ENCODE data around the gene DOCK7.
A peak's percentile ranks its signal among the peaks of the same experiment; 100 is the strongest.
"Not testable (repeated sequence)": the region's sequence is repeated elsewhere in the genome, so short reads cannot be mapped to it uniquely, and the experiment has no call there.

DOCK7 gene, protein sequence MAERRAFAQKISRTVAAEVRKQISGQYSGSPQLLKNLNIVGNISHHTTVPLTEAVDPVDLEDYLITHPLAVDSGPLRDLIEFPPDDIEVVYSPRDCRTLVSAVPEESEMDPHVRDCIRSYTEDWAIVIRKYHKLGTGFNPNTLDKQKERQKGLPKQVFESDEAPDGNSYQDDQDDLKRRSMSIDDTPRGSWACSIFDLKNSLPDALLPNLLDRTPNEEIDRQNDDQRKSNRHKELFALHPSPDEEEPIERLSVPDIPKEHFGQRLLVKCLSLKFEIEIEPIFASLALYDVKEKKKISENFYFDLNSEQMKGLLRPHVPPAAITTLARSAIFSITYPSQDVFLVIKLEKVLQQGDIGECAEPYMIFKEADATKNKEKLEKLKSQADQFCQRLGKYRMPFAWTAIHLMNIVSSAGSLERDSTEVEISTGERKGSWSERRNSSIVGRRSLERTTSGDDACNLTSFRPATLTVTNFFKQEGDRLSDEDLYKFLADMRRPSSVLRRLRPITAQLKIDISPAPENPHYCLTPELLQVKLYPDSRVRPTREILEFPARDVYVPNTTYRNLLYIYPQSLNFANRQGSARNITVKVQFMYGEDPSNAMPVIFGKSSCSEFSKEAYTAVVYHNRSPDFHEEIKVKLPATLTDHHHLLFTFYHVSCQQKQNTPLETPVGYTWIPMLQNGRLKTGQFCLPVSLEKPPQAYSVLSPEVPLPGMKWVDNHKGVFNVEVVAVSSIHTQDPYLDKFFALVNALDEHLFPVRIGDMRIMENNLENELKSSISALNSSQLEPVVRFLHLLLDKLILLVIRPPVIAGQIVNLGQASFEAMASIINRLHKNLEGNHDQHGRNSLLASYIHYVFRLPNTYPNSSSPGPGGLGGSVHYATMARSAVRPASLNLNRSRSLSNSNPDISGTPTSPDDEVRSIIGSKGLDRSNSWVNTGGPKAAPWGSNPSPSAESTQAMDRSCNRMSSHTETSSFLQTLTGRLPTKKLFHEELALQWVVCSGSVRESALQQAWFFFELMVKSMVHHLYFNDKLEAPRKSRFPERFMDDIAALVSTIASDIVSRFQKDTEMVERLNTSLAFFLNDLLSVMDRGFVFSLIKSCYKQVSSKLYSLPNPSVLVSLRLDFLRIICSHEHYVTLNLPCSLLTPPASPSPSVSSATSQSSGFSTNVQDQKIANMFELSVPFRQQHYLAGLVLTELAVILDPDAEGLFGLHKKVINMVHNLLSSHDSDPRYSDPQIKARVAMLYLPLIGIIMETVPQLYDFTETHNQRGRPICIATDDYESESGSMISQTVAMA (N-terminal part only)

DNA sequence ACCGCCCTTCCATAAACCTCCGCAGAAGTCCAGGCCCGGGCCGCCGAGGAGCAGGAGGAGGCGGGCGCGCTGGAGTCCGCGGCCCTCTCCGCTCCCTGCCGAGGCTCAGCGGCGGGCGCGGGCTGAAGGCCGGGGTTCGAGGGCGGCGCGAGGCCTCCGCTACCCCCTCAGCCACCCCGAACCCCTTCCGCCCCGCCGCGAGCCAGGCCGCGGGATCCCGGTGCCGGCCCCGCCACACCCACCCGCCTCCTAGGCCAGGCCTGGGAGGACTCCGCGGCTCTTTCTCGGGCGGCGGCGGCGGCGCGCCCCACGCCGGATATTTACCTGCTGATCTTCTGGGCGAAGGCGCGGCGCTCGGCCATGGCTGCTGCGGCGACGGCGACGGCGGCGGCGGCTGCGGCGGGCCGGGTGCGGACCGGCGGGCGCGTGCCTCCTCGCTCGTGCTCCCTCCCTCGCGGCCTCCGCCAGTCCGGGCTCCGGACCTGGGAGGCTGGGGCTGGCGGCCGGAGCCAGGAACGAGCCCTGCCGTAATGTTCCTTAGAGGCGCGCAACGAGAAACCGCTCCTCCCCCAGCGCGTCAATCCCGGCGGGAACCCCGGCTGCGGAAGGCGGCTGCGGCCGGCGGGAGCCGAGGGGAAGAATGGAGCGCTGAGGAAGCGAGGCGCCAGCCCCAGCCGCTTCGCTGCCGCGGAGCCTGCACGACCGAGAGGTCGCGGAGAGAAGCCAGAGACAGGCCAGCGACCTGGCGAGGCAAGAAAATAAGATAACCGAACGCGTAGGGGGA, at the start of gene DOCK7:
DOCK7 (minus strand) TSS at position 484 of the 784 bp plus-strand sequence; CDS start at position 362, 122 bp downstream.
- peak; percentile 56 for DNase-seq (ENCODE audit: low read depth)

DNA sequence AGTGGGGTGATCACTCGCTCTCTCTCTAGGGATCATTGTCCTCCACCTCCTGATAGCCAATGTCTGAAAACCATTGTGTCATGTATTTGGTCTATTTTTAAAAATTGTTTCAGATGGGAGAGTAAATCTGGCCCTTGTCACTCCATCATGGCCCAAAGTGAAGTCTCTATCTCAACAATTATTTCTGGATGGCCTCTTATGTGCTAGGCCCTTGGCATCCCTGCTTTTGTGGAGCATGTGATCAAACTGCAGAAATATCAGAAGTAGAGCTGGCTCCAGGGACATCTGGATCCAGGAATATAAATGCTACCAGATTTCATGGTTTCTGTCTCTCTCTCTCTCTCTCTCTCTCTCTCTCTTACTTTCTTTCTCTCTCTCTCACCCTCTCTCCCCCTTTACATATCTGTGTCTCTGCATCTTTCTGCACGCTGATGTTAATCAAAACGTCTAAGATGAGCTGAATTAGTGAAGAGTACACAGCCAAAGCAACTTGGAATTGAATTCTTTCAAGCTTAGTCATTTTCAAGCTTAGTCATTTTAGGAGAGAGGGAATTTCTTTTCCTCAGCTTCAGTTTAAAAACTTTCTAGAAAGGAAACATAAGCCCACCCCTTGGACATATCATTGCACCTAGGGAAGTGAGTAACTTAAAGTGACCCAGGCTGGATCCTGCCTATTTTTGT, 47.4 kb upstream of the DOCK7 start:
- no peak for DNase-seq (ENCODE audit: low read depth)

DNA sequence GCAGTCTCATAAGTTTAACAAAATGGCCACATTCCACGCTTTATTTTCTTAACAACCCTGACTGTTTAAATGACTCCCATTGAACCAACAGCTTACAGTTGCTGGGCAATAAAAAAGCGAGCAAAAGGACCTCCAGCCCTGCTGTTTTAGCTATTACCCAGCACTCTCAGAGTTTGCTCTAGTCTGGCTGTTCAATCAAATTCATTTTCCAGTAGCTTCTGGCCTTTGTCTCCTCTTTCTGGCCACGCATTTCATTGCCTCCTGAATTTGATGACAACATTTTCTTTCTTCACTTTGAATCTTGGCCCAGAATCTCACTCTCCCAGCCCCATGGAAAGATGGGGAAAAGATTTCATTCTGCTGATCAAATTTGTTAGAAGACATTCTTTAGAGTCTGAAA, 44.1 kb upstream of the DOCK7 start:
- DNase-seq (ENCODE audit: low read depth), result no peak

DNA sequence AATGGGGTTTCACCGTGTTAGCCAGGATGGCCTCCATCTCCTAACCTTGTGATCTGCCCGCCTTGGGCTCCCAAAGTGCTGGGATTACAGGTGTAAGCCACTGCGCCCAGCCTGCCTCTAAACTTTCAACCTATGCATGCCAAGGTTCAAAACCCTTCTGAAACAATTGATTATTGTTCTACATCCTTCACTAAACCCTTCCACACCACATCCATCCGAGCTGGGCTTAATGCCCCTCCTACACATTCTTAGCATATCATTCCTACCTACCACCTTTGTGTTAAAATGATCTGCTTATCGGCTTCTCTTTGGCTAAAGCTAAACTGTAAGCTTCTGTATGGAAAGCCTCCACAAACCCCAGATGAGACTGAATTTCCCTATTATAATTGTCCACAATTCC, 40.8 kb upstream of the DOCK7 start:
- no peak for DNase-seq (ENCODE audit: low read depth)

DNA sequence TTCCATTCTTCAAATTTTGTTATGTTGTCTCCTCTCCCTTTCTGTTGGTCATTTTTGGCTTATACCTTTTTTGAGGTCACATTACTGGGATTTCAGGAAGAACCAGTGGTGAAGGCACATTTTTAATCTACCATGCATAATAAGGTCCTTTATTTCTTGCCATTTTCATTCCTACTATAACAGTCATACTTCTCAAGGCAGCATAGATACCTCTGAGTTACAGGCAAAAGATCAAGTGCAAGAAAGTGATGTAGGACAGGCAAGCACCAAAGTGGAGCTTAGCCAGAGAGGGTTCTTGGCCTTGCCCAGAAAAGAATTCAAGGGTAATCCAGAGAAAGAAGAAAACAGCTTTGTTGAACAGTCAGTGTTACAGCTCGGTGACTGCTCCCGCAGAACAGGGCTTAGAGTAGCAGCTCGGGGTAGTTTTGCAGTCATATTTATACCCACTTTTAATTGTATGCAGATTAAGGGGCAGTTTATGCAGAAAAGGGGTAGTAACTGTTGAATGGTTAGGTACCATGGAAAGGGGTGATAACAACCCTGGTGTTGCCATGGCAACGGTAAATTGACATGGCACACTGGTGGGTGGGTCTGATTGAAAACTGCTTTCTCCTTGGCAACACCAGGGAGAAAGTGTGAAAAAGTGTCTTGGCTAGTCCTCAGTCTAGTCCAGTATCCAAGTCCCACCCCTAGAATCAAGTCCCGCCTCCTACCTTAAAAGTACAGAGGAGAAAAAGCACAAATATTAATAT, 39.6 kb upstream of the DOCK7 start:
- no peak for DNase-seq (ENCODE audit: low read depth)

DNA sequence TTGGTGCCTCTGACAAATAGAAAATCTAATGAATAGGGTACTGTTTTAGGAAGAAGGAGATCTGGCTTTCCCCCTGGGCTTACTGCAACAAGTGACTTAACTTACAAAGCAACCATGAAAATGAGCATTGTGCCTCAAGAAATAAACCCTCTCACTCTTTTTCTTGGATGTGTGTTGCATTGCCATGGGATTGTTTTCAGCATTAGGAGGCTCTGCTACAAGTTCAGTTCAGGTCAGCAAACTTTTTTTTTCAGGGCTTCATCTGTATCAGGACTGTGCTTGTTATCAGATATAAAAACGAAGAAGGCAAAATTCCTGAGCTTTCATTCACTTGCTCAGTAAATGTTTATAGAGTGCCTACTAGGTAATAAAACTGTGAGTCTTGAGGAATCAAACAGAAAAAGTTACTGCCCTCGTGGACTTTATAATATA, 37.8 kb upstream of the DOCK7 start:
- DNase-seq (ENCODE audit: low read depth), result no peak

DNA sequence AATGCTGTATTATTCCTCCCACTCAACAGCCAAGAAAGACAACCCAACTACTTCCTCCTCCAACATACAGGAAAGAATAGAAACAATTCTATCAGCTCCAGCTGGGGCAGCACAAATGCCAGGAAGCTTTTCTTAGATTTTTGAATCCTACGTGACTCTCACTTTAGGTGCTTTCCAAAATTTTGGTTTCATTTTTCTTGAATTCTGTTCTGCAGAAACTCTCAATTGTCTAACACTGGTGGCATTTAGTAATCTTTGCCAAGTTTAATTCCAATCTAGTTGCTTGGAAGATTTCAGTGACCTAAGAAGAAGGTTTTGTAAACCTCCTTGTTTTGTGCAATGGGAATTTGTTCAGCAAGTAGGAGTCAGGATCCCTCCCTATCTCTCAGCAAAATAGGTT, 37.1 kb upstream of the DOCK7 start:
- no peak for DNase-seq (ENCODE audit: low read depth)

DNA sequence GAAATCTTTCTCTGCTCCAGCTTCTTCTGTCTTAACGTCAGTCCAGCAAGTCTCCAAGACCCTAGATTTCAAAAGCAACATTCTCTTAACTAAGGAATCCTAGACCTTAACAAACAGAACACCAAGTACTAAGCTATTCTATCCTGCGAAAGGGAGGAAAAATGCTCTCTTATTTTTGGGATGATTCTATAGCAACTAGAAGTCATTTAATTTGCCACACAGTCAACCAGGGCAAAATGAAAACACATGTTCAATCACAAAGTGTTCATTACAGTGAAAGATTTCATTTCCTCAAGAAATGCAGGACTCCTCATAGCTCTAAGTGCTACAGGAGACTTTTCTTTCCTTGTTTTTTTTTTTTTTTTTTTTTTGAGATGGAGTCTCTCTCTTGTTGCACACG, 36.2 kb upstream of the DOCK7 start:
- no peak for DNase-seq (ENCODE audit: low read depth)

DNA sequence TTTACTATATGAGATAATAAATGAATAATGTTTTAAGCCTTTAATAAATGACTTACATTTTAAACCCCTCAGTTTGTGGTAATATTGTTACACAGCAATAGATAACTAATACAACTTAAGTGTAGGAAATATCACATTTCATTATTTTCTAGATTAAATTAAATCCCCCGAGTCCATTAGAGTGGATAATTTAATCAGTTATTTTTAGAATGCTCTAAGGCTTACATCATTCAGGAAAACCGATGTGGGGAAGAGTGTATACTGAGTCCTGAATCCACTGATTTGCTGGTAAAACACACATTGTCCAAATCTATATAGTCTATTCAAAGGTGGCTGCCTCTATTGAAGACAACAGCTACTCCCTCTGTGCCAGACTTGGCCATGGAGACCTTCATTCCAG, 35.7 kb upstream of the DOCK7 start:
- DNase-seq (ENCODE audit: low read depth), result no peak

DNA sequence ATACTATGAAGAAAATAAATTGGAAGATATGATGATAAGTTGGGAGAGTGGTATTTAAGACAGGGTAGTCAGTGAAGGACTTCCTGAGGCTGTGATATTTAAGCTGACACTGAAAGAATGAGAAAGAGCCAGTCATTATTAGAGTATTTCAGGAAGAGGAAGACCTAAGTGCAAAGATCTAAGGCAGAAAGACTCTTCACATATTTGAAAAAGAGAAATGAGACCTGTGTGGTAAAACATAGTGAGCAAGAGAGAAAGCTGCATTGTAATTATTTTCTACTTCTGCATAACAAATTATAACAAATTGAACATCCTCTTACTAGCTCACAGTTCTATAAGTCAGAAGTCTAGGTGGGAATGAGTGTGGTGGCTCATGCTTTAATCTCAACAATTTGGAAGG, 34.6 kb upstream of the DOCK7 start:
- no peak for DNase-seq (ENCODE audit: low read depth)

DNA sequence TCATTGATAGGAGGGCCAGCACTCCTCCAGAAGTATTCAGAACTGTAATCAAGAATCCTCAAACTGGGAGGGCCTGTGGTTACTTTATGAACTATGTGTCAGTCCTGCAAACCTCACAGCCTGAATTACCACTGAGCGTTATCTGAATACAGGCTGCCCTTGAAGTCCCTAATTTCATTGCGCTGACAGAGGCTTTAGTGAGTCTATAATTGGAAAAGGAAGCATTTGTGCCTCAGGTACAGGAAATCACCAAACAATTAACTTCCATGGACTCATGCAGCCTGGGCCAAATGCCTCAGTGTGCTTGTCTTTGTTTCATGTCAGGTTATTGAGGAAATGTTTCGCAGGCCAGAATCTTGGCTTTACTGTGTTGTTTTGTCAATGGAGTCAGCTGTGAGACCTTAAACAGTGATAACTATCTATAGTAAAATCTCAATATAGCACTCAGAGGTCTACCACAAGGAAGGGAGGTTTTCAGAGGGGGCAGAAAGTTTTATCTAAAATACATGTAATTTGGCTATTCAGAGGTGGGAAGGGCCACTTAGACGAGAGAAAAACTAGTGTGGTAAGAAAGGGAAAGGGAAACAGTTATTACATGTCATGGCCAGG, 32.9 kb upstream of the DOCK7 start:
- no peak for DNase-seq (ENCODE audit: low read depth)

DNA sequence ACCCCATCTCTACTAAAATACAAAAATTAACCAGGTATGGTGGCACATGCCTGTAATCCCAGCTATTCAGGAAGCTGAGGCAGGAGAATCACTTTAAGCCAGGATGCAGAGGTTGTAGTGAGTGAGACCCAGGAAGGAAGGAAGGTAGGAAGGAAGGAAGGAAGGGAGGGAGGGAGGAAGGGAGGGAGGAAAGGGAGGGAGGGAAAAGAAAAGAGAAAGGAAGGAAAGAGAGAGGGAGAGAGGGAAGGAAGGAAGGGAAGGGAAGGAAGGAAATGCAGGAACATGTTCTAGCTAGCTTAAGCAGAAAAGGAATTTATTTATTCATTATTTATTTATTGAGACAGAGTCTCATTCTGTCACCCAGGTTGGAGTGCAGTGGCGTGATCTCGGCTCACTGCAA, 30.2 kb upstream of the DOCK7 start:
- DNase-seq (ENCODE audit: low read depth), result not testable (repeated sequence)

DNA sequence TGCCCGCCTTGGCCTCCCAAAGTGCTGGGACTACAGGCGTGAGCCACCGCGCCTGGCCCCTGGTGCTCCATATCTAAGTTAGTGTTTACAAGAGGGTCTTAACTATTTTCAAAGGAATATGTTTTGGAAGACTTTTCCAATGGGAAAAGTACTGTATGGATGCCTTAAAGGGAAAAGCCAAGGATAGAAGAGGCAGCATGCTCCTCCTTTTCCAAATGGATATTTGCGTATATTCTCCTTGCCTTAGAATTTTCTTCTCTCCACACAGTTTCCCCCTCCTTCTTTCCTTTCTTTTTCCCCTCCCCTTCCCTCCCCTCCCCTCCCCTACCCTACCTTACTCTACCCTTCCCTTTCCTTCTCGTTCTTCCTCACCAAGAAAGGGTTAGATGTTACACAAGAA, 29.3 kb upstream of the DOCK7 start:
- DNase-seq (ENCODE audit: low read depth), result no peak

DNA sequence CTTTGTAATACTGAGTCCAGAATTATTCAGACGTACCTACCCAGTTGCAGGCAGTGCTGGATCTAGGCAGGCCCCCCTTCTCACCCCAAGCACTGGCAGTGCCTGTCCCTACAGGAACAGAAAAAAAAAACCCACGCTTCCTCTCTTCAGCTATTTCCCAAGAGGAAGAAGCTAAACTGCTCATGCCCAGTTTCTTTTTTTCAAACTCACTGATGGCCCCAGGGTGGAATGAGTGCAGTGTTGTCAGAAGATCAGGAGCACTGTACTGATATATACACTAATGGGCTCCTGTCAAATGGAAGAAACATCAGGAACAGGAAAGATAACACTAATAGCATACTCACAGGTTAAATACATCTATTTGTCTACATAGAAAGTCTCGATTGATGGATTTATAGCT, 28.2 kb upstream of the DOCK7 start:
- no peak for DNase-seq (ENCODE audit: low read depth)

DNA sequence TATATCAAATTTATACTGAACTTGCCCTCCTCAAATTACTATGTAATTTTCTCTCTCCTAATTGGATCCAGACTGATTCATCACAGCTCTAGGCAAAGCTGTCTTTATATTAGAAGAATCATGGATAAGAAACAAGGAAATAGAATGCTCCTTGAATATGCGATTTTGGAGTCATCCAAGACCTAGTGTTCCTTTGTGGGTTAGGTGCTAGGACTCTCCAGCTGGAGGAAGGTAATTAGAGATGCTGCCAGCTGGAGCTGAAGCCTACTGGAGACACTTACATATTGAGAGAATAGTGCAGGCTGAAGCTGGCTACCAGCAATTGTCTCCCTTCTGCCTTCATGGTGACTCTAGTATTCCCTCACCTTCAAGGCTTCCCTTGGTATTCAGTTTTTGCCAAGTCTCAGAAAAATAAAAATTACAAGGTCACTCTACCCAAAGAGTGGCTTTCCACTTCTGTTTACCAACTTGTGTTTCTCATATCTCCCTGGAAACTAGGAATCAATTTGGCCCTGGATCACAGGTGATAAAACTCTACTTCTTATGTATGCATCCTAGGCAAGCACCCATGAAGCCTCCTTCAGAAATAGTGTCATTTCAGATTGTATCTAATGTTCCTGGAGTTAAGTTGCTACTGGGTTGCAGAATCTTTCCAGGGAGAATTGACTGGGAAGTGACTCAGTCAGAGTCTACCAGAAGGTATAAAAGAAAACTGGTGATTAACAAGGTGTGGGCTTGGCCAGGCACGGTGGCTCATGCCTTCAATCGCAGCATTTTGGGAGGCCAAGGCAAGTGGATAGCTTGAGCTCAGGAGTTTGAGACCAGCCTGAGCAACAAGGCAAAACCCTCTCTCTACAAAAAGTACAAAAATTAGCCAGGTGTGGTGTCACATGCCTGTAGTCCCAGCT, 24.4 kb upstream of the DOCK7 start:
- no peak for DNase-seq (ENCODE audit: low read depth)

DNA sequence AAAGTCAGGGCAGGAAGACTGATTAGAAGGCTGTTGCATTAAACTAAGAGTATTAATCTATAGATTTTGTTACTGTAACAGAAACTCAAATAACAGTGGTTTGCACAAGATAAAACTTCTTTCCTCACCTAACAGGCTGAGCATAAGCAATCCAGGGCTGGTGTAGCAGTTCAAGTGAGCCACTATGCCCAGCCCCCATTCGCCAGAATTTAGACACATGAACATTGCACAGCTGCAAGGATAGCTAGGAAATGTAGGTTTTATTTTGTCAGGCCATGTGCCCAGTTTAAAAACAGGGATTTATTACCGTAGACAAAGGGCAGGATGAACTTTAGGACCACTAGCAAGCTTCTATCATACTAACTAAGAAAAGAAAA, 19.5 kb upstream of the DOCK7 start:
- DNase-seq (ENCODE audit: low read depth), result no peak

DNA sequence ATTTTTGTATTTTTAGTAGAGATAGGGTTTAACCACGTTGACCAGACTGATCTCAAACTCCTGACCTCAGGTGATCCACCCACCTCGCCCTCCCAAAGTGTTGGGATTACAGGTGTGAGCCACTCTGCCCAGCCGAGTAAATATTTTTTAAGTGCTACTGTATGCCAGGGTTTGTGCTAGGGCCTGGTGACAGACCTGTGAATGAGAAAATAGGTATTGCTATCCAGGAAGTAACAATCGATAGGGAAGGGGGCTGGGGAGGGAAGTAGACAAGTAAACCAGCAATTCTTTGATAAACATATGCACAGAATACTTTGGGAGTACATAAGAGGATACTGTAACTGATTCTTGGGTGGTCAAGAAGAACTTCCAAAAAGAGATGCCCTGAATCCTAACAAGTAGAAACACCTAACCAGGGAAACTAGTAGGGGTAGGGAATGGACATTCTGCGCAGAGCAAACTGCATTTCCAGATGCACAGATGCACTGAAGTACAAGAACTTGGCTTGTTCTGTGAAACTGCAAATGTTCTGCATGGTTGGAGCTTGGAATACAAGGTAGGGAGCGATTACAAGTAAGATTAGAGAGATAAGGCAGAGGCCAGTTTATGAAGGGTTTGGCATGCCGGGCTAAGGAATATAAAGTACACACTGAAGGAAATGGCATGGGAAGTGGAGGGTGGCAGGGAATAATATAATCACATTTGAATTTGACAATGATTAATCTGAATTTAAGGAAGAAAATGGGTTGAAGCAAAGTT, 19.0 kb upstream of the DOCK7 start:
- no peak for DNase-seq (ENCODE audit: low read depth)

DNA sequence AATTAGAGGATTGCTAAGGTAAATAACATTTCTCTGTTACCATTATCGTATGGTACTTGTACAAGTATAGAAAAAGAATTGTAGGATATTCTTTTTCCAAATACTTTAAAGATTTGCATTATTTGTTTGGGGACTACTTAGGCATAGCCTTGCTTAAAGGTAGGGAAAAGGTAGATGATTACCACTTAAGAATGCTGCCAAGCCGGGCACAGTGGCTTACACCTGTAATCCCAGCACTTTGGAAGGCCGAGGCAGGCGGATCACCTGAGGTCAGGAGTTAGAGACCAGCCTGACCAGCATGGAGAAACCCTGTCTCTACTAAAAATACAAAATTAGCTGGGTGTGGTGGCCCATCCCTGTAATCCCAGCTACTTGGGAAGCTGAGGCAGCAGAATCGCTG, 10.0 kb upstream of the DOCK7 start:
- DNase-seq (ENCODE audit: low read depth), result not testable (repeated sequence)

All from CMK (cell line).